ENCODE measurements around the gene ANGEL1.

Gene ANGEL1

GRCh38 chr14:76856769-76857168 is 44.1 kb upstream of the ANGEL1 start:
- TF ChIP-seq PPARA (CRISPR knock-in tag; IDR thresholded peaks at IDR 0.05; ENCODE audit: borderline replicate concordance) (no peak), OSR1 (CRISPR knock-in tag; IDR thresholded peaks at IDR 0.05) (no peak), RARB (CRISPR knock-in tag; IDR thresholded peaks at IDR 0.05) (no peak), SNAI2 (CRISPR knock-in tag; IDR thresholded peaks at IDR 0.05) (no peak), ZFP3 (CRISPR knock-in tag; IDR thresholded peaks at IDR 0.05) (no peak), CSRNP3 (CRISPR knock-in tag; IDR thresholded peaks at IDR 0.05) (no peak), CSDC2 (CRISPR knock-in tag; IDR thresholded peaks at IDR 0.05) (no peak), TCF4 (CRISPR knock-in tag; IDR thresholded peaks at IDR 0.05; ENCODE audit: borderline replicate concordance) (no peak), TSHZ2 (CRISPR knock-in tag; IDR thresholded peaks at IDR 0.05) (no peak), ISL1 (CRISPR knock-in tag; IDR thresholded peaks at IDR 0.05) (no peak), POU6F1 (CRISPR knock-in tag; IDR thresholded peaks at IDR 0.05; ENCODE audit: borderline replicate concordance, low read depth) (no peak), ZC3H10 (CRISPR knock-in tag; IDR thresholded peaks at IDR 0.05) (no peak), ESRRG (CRISPR knock-in tag; IDR thresholded peaks at IDR 0.05) (no peak), ZNF8 (CRISPR knock-in tag; IDR thresholded peaks at IDR 0.05) (no peak), ZFP30 (CRISPR knock-in tag; IDR thresholded peaks at IDR 0.05) (no peak), GLIS3 (CRISPR knock-in tag; IDR thresholded peaks at IDR 0.05) (no peak), CREB5 (CRISPR knock-in tag; IDR thresholded peaks at IDR 0.05; ENCODE audit: low read depth) (no peak), ARNTL (CRISPR knock-in tag; IDR thresholded peaks at IDR 0.05; ENCODE audit: borderline replicate concordance, low read depth) (no peak)
- no peak for ATAC-seq

- no peak for ATAC-seq
- TF ChIP-seq TOX (CRISPR knock-in tag; IDR thresholded peaks at IDR 0.05; ENCODE audit: borderline replicate concordance) (no peak), SNAI2 (CRISPR knock-in tag; IDR thresholded peaks at IDR 0.05) (no peak), RARB (CRISPR knock-in tag; IDR thresholded peaks at IDR 0.05) (no peak), CSRNP3 (CRISPR knock-in tag; IDR thresholded peaks at IDR 0.05) (no peak), ARNTL (CRISPR knock-in tag; IDR thresholded peaks at IDR 0.05; ENCODE audit: borderline replicate concordance, low read depth) (no peak), ZFP3 (CRISPR knock-in tag; IDR thresholded peaks at IDR 0.05) (no peak), ISL1 (CRISPR knock-in tag; IDR thresholded peaks at IDR 0.05) (no peak), CSDC2 (CRISPR knock-in tag; IDR thresholded peaks at IDR 0.05) (no peak), GLIS3 (CRISPR knock-in tag; IDR thresholded peaks at IDR 0.05) (no peak), OSR1 (CRISPR knock-in tag; IDR thresholded peaks at IDR 0.05) (no peak), ZNF70 (CRISPR knock-in tag; IDR thresholded peaks at IDR 0.05) (no peak)
Measured at GRCh38 chr14:76855066-76855465, 42.4 kb upstream of the ANGEL1 start.

- no peak; the same call in 2 of the 3 replicates for ATAC-seq
- no peak for TF ChIP-seq GLIS3 (CRISPR knock-in tag; IDR thresholded peaks at IDR 0.05)
- no peak for TF ChIP-seq OSR1 (CRISPR knock-in tag; IDR thresholded peaks at IDR 0.05)
- no peak for TF ChIP-seq CREB5 (CRISPR knock-in tag; IDR thresholded peaks at IDR 0.05; ENCODE audit: low read depth)
- TF ChIP-seq TSHZ2 (CRISPR knock-in tag; IDR thresholded peaks at IDR 0.05): no peak
- no peak for TF ChIP-seq PPARA (CRISPR knock-in tag; IDR thresholded peaks at IDR 0.05; ENCODE audit: borderline replicate concordance)
- no peak for TF ChIP-seq PATZ1 (CRISPR knock-in tag; IDR thresholded peaks at IDR 0.05; ENCODE audit: borderline replicate concordance)
Measured at GRCh38 chr14:76848879-76849278, 36.2 kb upstream of the ANGEL1 start.

All from SK-N-SH treated with all-trans-retinoic acid at 6 μM for 48 hours (cell line).